GM19043 (cell line): ENCODE measurements around the gene SHISA4.

Source experiments
- ATAC-seq: cut with Tn5 transposase; IDR thresholded peaks from one replicate; pipeline ENCODE4 v1.9.1; 2021; ENCODE audit warnings: low read depth; ENCODE audit not compliant: unreplicated experiment

The SHISA4 gene

GRCh38 chr1:201880928-201881571, 7.6 kb upstream of the SHISA4 start:
- no peak for ATAC-seq

DNA sequence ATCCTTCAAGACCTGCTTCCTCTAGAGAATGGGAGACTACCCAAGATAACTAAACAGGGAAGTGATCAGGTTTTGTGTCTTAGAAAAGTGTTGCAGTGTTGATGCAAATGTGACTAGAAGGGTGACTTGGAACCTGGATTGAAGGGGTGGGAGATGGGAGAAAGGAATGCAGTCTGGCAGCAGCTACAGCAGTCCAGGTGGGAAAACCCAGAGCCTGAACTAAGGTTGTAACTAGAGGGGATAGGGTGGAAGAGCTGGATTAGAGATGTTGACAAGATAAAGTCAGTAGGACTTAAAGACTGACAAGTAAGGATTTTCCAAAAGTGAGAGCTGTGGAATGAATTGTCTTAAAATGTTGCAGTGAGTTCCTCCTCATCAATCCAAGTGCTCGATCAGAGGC, 7.1 kb upstream of the SHISA4 start:
- ATAC-seq: no peak

DNA sequence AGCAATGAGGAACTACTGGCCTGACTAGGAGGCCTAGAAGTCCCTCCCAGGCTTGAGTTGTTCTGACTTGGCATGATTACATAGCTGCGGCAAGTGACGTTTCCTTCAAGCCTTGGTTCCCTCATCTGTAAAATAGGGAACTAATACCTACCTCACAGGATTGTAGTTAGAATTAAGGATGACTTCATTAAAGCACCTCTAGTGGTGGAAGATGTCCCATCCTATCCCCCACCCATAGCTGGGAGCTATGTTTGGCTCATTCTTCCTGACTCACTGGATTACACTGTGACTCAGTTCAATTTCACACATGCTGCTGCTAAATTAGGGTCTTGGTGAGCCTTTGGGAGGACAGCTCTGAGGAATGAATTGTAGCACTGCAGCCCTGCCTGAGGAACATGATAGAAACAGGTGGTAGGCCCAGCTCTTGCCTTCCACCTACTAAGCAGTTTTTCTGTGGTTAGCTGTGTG, 6.0 kb upstream of the SHISA4 start:
- ATAC-seq: no peak

GRCh38 chr1:201883266-201883665, 5.4 kb upstream of the SHISA4 start:
- no peak for ATAC-seq

DNA sequence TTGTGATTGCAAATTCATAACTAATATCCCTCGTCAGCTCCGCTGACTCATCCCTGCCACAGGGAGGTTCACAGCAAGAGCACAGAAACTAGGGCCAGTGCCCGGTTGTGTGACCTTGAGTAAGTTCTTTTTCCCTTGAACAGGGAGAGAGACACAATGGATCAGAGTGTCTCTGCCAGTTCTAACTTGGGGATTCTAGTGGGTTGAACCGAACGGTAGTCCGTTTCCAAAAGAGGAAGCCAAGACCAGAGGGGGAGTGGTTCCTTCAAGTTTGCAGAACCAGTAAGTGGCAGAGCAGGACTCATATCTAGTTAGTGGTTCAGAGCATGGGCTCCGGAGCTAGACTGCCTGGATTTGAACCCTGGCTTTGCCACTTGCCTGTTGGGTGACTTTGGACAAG, 4.9 kb upstream of the SHISA4 start:
- ATAC-seq: no peak

DNA sequence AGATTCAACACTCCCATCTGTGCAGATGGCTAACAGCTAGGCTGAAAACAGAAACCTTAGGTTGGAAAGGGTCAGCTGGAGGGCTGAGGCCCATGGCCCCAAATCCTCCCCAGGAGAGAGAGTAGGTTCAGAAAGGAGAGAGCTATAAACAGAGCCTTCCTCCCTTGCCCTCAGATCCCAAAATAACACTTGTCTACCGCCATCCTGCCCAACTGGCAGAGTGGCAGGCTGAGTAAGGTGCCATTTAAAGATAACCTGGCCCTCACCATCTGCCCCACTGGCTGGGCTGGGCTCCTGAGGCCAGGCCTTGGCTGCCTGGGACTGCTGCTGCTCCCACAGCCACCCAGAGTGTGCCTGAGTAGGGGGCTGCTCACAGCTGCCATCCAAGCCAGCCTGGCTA, 4.3 kb upstream of the SHISA4 start:
- ATAC-seq: no peak

DNA sequence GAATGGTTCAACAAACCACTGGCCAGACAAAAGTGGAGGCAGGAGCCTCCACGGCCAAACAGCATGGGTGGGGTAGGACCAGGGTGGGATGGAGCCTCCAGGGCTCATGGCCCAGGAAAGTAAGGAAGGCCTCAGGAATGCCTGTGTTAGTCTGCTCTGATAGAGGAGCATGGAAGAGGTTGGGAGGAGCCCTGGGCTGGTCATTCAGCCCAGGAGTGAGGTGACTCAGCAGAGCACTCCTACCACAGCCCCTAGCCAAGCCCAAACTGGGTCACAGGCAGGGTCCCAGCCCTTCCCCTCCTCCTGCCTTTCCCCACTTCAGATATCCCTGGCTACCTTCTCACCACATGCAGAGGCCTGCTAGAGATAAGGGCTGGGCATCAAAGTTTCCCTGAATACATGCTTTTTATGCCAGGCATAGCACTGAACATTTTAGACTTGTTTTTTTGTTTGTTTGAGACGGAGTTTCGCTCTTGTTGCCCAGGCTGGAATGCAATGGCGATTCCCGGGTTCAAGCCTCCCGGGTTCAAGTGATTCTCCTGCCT, 3.1 kb upstream of the SHISA4 start:
- ATAC-seq: no peak

GRCh38 chr1:201886103-201886885, 2.4 kb upstream of the SHISA4 start:
- no peak for ATAC-seq

DNA sequence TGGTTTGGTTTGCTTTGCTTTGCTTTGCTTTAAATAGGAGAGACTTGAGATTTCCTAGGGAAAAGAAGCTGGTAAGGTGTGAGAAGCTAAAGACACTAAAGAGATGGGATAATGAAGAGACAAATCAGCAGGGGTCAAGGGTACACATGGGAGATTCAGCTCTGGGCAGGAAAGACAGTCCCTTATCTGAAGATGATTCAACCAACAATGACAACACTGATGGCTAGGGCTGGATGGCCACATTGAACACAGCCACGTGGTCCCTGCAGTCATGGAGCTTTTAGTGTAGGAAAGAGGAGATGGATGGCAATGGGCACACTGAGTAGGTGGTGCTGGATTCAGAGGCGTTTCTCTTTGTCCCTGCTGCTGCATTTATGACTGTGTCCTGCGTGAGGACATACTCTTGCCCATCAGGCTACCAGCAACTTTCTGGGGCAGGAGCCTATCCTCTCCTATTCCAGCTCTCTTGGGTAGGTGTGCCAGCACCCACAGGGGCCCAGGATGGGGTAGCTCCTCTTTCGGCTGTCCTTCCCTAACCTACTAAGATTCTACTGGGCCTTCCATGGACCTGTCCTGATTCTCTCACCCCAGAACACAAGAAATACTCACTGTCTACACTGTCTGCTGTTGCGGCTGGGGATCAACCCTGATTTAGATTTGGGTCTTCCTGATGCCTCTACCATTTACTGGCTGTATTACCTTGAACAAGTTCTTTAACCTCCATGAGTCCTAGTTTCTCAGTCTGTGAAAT, 1.4 kb upstream of the SHISA4 start:
- no peak for ATAC-seq

GRCh38 chr1:201889090-201889968, 631 bp downstream of the SHISA4 start:
- ATAC-seq: no peak

GRCh38 chr1:201890223-201890622, 1.5 kb downstream of the SHISA4 start:
- no peak for ATAC-seq

DNA sequence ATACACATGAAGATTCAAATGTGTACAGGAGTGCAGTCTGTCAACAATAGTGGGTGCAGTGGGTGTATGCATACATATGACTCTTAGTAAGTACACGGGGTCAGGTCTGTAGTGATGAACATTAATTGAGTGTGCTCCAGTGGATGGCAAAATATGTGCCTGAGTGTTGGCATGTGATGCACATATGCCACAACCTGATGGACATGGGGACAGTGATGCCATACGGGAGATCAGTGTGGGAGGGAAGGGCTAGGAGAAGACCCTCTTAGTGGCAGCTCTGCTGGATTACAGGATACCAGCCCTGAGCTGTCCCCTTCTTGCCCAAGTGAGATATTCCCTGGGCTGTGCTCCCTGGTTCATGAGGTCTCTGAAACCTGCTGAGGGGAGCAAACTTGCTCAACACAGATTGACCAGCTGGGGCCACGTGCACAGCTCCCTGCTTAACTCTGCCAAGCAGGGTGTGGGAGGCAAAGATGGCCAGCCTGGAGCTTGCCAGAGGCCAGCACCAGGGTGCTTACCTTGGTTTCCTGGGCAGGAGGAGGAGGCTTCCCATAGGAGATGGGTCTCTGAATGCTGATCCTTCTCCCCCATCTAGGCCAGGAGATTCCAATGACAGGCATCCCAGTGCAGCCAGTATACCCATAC, 2.2 kb downstream of the SHISA4 start:
- ATAC-seq: no peak

GRCh38 chr1:201891451-201892045, 2.9 kb downstream of the SHISA4 start:
- no peak for ATAC-seq

GRCh38 chr1:201892211-201892610, 3.5 kb downstream of the SHISA4 start:
- ATAC-seq: no peak

DNA sequence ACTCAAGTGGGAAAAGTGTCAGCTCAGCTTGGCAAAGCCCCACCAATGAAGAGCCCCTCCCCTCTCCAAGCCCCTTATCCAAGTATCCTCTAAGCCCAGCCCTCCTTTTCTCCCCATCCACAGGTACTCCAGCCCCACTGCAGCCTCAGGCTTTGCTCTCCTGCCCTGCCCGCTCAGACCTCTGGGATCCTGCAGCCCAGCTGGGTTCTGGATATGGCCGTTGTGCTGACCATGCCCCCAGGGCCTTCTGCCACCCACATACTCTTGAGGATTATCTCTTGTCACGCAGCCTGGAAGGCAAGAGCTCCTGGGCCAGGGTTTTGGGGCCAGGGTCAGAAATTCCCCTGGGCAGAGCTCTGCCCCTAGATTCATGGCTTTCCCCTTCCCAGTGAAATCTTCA, 4.7 kb downstream of the SHISA4 start:
- no peak for ATAC-seq

GRCh38 chr1:201894343-201895119, 5.8 kb downstream of the SHISA4 start:
- ATAC-seq: no peak

DNA sequence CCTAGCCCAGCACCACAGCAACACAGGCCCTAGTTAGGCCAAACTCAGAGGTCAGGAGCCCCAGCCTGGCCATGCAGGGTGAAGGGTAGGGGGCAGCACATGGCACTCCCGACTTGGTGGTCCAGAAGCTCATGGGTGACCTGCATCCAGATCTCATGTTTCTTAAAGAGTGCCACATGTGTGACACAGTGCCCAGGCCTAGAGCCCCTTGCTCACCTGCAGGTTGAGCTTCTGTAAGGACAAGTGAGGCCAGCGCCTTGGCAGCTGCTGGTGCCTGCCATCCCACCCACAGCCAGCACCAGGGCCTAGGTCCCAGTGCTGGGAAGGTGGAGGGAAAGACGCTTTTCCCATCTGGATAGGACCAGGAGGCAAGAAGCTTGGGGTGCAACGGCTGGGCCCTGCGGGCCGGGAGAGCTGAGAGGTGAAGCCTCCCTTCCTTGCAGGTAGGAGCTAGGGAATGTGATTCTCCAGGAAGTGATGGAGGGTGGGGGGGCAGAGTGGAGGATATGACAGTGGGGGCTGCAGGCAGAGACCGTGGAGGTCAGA, 6.5 kb downstream of the SHISA4 start:
- no peak for ATAC-seq
